ENCODE data around the gene CCDC106. TPM values are rescaled to one million over a fixed set of nuclear protein-coding genes. Genes with fewer than 3 reads are reported as not detected.

CCDC106 gene
- total RNA-seq, 1 donor from 2014 or later = 11.1 TPM

GRCh38 chr19:55691561-55692481, 43.8 kb downstream of the CCDC106 start:
- Histone ChIP-seq H3K27me3 (no peaks in the 10 kb centered on the region), H3K27ac (no peak overlapping the region), H3K9me3 (no peaks in the 10 kb centered on the region), H3K4me3 (no peak overlapping the region), H3K36me3 (peaks cover 86% of the 10 kb centered on the region), H3K4me1 (no peaks in the 10 kb centered on the region)
- DNase-seq (no peak), ATAC-seq (no peak)
- no peak for TF ChIP-seq CTCF (IDR thresholded peaks at IDR 0.05)
- intact Hi-C loops (cut with DNase I) = no loop called here

GRCh38 chr19:55692681-55693081, 44.7 kb downstream of the CCDC106 start:
- no peak for DNase-seq
- H3K27me3 ChIP-seq = no peaks in the 10 kb centered on the region
- no peaks in the 10 kb centered on the region for H3K9me3 ChIP-seq
- no peak overlapping the region for H3K4me3 ChIP-seq
- no peaks in the 10 kb centered on the region for H3K4me1 ChIP-seq
- intact Hi-C loops (cut with DNase I) = no loop called here
- no peak for TF ChIP-seq CTCF (IDR thresholded peaks at IDR 0.05)
- no peak for ATAC-seq
- H3K27ac ChIP-seq = no peak overlapping the region
- peaks cover 88% of the 10 kb centered on the region for H3K36me3 ChIP-seq

GRCh38 chr19:55693336-55693974, 45.4 kb downstream of the CCDC106 start:
- no peak for TF ChIP-seq CTCF (IDR thresholded peaks at IDR 0.05)
- Histone ChIP-seq H3K27me3 (no peaks in the 10 kb centered on the region), H3K27ac (no peak overlapping the region), H3K4me1 (no peaks in the 10 kb centered on the region), H3K36me3 (peaks cover 86% of the 10 kb centered on the region), H3K4me3 (no peak overlapping the region), H3K9me3 (no peaks in the 10 kb centered on the region)
- DNase-seq (no peak), ATAC-seq (no peak)
- intact Hi-C loops (cut with DNase I) = no loop called here

GRCh38 chr19:55694241-55694655, 46.2 kb downstream of the CCDC106 start:
- Histone ChIP-seq H3K36me3 (peaks cover 78% of the 10 kb centered on the region), H3K4me1 (no peaks in the 10 kb centered on the region), H3K4me3 (no peak overlapping the region), H3K27me3 (no peaks in the 10 kb centered on the region), H3K9me3 (no peaks in the 10 kb centered on the region), H3K27ac (no peak overlapping the region)
- intact Hi-C loops (cut with DNase I) = no loop called here
- TF ChIP-seq CTCF (IDR thresholded peaks at IDR 0.05) = no peak
- no peak for DNase-seq
- no peak for ATAC-seq

GRCh38 chr19:55694656-55695491, 46.9 kb downstream of the CCDC106 start:
- H3K9me3 ChIP-seq = no peaks in the 10 kb centered on the region

More at GRCh38 chr19:55694656-55695491, 46.9 kb downstream of the CCDC106 start:
- Histone ChIP-seq H3K36me3 (peaks cover 72% of the 10 kb centered on the region), H3K4me1 (no peaks in the 10 kb centered on the region), H3K4me3 (no peak overlapping the region), H3K27me3 (no peaks in the 10 kb centered on the region), H3K27ac (no peak overlapping the region)
- intact Hi-C loops (cut with DNase I) = no loop called here
- no peak for TF ChIP-seq CTCF (IDR thresholded peaks at IDR 0.05)
- no peak for ATAC-seq
- DNase-seq = peak; percentile 52
